NCI-H2029 (cell line): ENCODE measurements around the gene L2HGDH.

Source experiments
- DNase-seq: peaks from one replicate; lab custom pipeline; 2025; lab: John Stamatoyannopoulos, UW

The L2HGDH gene

DNA sequence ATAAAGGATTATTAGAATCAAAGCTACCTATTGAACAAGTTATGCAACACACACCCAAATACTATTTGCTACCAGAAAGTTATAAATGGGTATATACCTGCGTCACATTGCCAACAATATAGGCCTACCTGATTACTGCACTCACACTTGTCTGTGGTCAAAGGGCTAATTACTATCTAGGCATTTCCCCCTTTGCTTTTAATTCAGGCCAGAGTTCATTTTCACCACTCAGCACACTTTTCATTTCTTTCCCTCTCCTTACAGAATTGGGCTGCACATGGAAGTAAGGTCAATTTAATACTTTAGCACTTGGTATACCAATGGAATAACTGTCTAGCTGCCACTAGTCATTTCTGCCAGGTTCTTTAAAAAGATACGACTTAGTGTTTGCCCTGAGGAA lies 82.3 kb downstream of the L2HGDH start:
- DNase-seq: no peak

DNA sequence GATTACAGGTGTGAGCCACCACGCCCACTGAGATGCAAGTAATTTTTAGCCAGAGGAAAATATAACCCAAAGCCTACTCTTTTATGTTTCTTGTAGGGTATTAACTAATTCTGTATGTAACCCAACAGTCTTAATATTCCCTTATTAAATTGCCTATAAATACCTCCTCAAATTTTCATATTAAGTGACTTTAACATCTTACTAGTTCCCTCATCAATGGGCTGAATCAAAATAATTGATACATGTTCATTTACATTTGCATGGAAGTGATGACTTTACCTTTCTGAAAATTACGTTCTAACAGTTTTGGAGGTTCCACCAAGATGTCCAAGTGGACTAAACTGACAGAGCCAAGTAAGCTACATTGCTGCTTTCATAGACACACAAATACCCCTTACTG lies 83.7 kb downstream of the L2HGDH start:
- DNase-seq: no peak

DNA sequence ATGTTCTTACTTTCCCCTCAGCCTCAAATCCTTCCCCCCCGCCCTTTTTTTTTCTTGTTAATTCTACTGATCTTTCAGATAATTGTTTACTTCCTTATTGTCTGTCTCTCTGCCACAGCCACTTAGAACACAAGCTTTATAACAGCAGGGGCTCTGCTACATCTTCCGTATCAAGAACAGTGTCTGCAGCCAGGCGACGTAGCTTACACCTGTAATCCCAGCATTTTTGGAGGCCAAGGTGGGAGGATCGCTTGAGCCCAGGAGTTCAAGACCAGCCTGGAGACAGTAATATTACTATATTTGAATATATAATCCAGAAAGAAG lies 86.1 kb downstream of the L2HGDH start:
- DNase-seq: peak; percentile 14

DNA sequence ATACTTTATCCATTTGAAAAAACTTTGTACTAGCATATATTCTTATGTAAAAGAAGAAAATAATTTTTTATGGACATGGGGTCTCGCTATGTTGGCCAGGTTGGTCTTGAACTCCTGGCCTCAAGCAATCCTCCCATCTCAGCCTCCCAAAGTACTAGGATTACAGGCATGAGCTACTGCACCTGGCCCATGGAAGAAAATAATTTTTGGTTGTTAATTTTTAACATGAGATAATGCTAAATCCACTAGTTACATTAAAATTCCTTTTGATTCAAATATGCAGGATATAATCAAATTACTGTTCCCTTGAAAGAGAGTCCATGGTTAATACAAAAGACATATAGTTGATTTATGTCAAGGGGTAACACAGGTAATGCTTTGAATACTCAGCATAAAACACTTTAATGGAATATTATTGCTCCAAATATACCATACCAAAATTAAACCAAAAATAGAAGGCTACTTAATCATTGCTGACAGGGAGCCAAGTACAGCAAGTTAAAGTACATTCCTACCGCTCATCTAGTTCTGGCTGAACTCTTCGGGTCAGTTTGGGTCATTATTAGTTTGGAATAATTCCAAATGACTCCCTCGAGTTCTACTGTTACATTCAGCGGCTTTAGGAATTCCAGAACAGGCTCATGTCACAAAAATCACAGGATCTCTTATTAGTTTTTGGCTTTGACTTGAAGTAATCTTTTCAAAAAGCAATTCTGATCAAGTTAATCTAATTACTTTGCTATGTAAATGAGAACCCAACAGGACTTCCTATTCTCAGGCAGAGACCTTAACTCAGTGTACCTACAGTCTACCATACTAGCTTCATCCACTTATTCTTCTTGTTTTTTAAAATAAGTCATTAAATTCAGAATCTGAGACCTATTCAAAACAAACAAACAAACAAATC lies 86.7 kb downstream of the L2HGDH start:
- no peak for DNase-seq

DNA sequence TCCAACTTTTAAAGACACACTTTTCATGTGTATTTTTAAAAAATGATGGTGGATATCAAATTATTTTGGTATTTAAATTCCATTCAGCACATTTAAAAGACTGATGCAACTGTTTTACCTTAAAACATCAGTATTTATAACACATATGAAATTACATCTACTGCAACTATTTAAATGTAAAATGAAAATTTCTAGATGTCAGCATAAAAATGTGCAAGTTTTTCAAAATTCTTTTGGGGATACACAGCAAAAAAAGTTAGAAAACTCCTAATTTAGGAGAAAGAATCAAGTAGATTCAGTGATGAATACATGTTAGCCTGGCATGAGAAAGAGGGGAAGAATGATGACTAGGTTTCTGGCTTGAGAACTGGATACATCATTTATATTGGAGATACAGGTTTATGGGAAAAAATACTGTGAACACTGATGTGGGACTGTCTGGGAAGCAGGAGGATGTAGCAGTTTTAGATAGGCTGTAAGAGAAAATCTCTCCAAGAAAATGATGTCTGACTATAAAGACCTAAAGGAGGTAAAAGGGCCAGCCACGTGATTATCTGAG lies 89.9 kb downstream of the L2HGDH start:
- no peak for DNase-seq

DNA sequence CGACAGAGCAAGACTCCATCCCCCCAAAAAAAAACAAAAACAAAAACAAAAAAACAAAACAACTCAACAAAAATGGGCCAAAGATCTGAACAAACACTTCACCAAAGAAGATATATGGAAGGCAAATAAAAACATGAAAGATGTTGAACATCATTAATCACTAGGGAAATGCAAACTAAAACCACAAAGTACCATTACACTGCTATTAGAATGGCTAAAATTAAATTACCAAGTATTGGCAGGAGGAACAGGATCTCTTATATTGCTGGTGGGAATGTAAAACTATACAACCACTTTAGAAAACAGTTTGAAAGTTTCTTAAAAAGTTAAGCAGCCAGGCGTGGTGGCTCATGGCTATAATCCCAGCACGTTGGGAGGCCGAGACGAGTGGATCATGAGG lies 93.5 kb downstream of the L2HGDH start:
- no peak for DNase-seq

DNA sequence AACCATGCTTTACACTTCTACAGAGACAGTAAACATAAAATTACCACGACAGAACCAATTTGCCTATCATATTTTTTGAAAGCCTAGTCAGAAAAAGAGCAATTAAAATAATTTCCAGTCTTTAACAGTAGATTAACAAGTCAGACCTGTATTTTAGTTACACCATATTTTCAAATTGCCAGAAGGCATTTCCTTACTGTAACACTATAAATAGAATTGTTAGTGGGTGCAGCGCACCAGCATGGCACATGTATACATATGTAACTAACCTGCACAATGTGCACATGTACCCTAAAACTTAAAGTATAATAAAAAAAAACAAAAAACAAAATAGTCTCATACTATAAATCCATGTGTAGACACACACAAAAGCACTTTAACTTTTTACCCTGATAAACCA lies 96.6 kb downstream of the L2HGDH start:
- no peak for DNase-seq

DNA sequence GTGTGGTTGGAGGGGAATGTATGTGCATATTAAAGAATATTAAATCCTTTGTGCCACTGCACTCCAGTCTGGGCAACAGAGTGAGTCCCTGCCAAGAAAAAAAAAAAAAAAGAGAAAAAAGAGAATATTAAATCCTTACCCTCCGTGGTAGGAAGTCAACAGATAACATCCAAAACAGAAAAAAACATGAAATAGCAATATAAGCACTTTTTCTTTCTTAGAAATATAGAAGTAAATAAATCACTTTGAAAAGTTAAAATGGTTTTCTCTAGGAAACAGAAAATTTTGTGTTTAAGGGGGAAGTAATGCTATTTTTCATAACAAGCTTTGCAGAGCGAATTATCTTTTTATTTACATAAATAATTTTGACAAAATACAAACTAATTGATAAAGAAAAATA lies 98.2 kb downstream of the L2HGDH start:
- no peak for DNase-seq

DNA sequence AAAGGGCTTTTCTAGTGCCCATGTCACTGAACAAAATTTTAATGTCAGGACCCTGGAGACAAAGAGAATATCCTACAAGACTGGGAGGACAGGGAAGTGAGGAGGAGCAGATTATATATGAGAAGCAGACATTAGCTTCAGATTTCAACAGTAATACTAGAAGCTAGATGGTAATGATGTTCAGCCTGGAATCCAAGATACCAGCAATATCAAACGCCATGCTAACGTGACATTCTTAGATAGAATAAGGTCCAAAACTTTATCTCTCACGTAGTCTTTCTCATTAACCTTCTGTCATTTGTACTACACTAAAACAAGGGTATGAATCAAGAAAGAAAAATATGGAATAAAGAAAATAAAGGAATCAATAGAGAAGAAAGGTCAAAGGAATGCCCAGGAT lies 99.3 kb downstream of the L2HGDH start:
- DNase-seq: no peak

DNA sequence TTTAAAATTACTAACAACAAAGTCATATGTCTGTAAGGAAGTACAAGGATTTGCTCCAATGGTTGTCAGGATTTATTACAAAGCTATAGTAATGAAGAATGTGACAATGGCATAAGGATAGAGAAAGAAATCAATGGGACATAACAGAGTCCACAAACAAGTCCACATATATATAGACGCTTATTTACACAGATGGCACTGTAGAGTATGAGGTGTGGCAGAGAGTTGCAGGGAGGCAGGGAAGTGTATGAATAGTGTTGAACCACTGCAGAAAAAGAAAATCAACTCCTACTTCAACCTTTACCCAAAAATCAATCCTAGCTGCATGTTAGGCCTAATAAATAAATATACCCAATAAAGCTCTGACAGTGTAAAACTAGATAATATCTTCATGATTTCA lies 102.0 kb downstream of the L2HGDH start:
- no peak for DNase-seq

DNA sequence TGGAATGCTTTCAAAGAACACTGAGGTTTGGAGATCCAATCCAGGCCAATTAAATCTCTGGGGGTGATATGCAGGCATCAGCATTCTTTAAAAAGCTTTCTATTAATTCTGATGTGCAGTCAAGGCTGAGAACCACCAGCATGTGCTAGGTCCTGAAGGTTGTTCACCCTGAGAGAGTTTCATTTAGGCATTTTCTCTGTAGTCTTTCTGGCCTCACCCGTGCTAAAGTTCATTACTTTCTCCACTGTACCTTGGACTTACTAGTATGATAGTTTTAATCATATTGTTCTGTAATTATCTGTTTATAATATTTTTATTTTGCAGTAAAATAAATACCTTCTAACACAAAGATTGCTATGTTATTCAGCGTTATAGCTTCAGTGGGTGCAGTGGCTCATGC lies 113.5 kb downstream of the L2HGDH start:
- DNase-seq: no peak

DNA sequence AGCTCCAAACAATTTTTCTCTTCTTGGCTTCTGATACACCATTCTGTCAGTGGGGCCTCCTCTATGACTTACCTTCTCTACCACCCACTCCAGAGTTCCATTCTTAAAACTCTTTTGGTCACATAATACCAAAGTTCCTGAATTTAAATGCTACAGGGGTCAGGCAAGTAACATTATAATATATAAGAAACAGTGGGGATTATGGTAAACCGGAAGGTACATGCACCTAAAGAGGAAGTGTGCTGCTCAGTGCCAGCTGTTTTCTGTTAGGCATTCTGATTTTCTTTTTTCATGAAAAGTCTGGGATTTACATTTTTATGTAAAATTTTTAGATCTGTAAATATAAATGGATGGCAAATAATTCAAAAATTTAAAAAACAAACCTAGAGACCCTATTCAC lies 120.5 kb downstream of the L2HGDH start:
- no peak for DNase-seq
